Astrocyte (in vitro differentiated cells and primary cell): ENCODE measurements around the gene NOXO1. TPM values are rescaled to one million over a fixed set of nuclear protein-coding genes. Genes with fewer than 3 reads are reported as not detected.
A peak's percentile ranks its signal among the peaks of the same experiment; 100 is the strongest.

Experiments
- DNase-seq: peaks from one replicate; pipeline ENCODE4 v3.0.0-alpha.2; 2010; ENCODE audit warnings: low read depth
- FAIRE-seq: peaks from 2 replicates; lab custom pipeline; 2011; peaks lifted over from hg19 to GRCh38; lab: Jason Lieb, UNC
- H2AFZ ChIP-seq: 2 replicates; pipeline ENCODE4 v1.6.0; 2012; ENCODE audit warnings: low read depth, low read length, inconsistent platforms
- H3K27ac ChIP-seq: 2 replicates; pipeline ENCODE4 v1.5.1; 2011; ENCODE audit warnings: low read depth, low read length, inconsistent platforms
- H3K27me3 ChIP-seq: 2 replicates; pipeline ENCODE4 v1.6.0; 2011; ENCODE audit warnings: low read length, inconsistent platforms; ENCODE audit not compliant: insufficient read depth
- H3K36me3 ChIP-seq: 2 replicates; pipeline ENCODE4 v1.5.1; 2011; ENCODE audit warnings: low read length, inconsistent platforms; ENCODE audit not compliant: insufficient read depth
- H3K4me1 ChIP-seq: 2 replicates; pipeline ENCODE4 v1.5.1; 2011; ENCODE audit warnings: low read length, inconsistent platforms; ENCODE audit not compliant: insufficient read depth
- H3K4me2 ChIP-seq: 2 replicates; pipeline ENCODE4 v1.6.0; 2012; ENCODE audit warnings: low read length, inconsistent platforms
- H3K4me3 ChIP-seq: 2 replicates; pipeline ENCODE4 v1.5.1; 2011; ENCODE audit warnings: low read depth, mild to moderate bottlenecking, low read length, inconsistent platforms; ENCODE audit not compliant: insufficient read depth
- H3K79me2 ChIP-seq: 2 replicates; pipeline ENCODE4 v1.6.0; 2012; ENCODE audit warnings: mild to moderate bottlenecking, low read length, inconsistent platforms; ENCODE audit not compliant: insufficient read depth
- H3K9ac ChIP-seq: 2 replicates; pipeline ENCODE4 v1.6.0; 2012; ENCODE audit warnings: mild to moderate bottlenecking, low read length, inconsistent platforms
- H3K9me3 ChIP-seq: 2 replicates; pipeline ENCODE4 v1.5.1; 2012; ENCODE audit warnings: low read depth, mild to moderate bottlenecking, low read length, inconsistent platforms; ENCODE audit not compliant: insufficient read depth
- H4K20me1 ChIP-seq: 2 replicates; pipeline ENCODE4 v1.6.0; 2012; ENCODE audit warnings: low read length, inconsistent platforms; ENCODE audit not compliant: insufficient read depth
- H3K27ac Mint-ChIP-seq: one replicate; pipeline ENCODE4 v1.8.0; 2021; ENCODE audit warnings: mild to moderate bottlenecking, mixed read lengths; ENCODE audit not compliant: unreplicated experiment
- H3K27me3 Mint-ChIP-seq: one replicate; pipeline ENCODE4 v1.8.0; 2021; ENCODE audit warnings: low read depth, mixed read lengths; ENCODE audit not compliant: unreplicated experiment
- H3K36me3 Mint-ChIP-seq: one replicate; pipeline ENCODE4 v1.8.0; 2021; ENCODE audit warnings: low read depth, mixed read lengths; ENCODE audit not compliant: unreplicated experiment
- H3K4me1 Mint-ChIP-seq: one replicate; pipeline ENCODE4 v1.8.0; 2021; ENCODE audit warnings: low read depth, mixed read lengths; ENCODE audit not compliant: unreplicated experiment
- H3K4me3 Mint-ChIP-seq: one replicate; pipeline ENCODE4 v1.8.0; 2021; ENCODE audit warnings: mild to moderate bottlenecking, moderate library complexity, mixed read lengths; ENCODE audit not compliant: unreplicated experiment
- H3K9me3 Mint-ChIP-seq: one replicate; pipeline ENCODE4 v1.8.0; 2021; ENCODE audit warnings: mild to moderate bottlenecking, mixed read lengths; ENCODE audit not compliant: unreplicated experiment
- CTCF ChIP-seq: IDR thresholded peaks from 2 replicates; pipeline ENCODE4 v1.5.1; 2011; ENCODE audit warnings: low read depth, mild to moderate bottlenecking, inconsistent platforms, low read length, moderate library complexity; ENCODE audit not compliant: insufficient read depth
- EZH2 ChIP-seq: IDR thresholded peaks from 2 replicates; pipeline ENCODE4 v1.6.1; 2012; ENCODE audit warnings: mild to moderate bottlenecking, low read length, inconsistent platforms; ENCODE audit not compliant: insufficient read depth
- total RNA-seq: library from RNA; stranded (reverse); gene quantifications from 2 replicates; pipeline ENCODE4 v1.2.1, GENCODE V29; 2021

The NOXO1 gene
- total RNA-seq, 1 donor from 2014 or later = 0.89 TPM

DNA sequence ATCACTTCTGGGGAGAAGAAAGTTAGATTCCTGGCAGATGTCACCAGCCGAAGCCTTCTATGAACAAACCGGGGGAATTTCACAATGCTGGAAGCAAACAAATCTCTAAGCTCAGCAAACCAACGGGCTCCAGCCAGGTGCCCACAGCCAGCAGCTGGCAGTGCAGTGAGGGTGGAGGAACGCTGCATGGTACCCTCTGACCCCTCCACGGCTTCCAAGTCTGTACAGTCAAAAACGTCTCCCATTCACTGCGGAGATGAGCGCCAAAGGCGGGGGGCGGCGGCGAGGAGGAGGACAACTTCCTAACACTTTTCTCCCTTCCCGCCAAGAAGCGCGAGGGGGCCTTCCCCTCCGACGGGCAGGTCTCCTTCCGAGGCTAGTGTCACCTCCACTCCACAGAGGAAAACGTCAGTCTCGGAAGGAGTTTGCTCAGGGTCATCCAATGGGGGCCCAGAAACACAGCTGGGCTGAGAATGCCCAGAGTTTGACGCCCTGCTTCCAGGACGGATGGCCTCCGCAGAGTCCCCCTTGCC, 27.4 kb upstream of the NOXO1 start:
- TF ChIP-seq CTCF (no peak), EZH2 (no peak)
- DNase-seq (no peak), FAIRE-seq (no peak)
- peaks cover 54% of the 10 kb centered on the region for H4K20me1 ChIP-seq
- H3K36me3 ChIP-seq = no peaks in the 10 kb centered on the region
- peak overlapping the region; percentile 100 for H3K4me2 ChIP-seq
- H3K27me3 Mint-ChIP-seq = no peaks in the 10 kb centered on the region
- H3K79me2 ChIP-seq = peaks cover 68% of the 10 kb centered on the region
- H3K4me3 Mint-ChIP-seq = peak overlapping the region; percentile 90
- no peaks in the 10 kb centered on the region for H3K27me3 ChIP-seq
- no peaks in the 10 kb centered on the region for H3K9me3 Mint-ChIP-seq
- H3K4me1 ChIP-seq = peaks cover 41% of the 10 kb centered on the region
- H3K9ac ChIP-seq = peak overlapping the region; percentile 94
- no peak overlapping the region for H2AFZ ChIP-seq
- H3K36me3 Mint-ChIP-seq = peaks cover 4% of the 10 kb centered on the region
- H3K4me1 Mint-ChIP-seq = peaks cover 18% of the 10 kb centered on the region
- peak overlapping the region; percentile 77 for H3K27ac ChIP-seq
- H3K4me3 ChIP-seq = peak overlapping the region; percentile 88
- H3K27ac Mint-ChIP-seq = peak overlapping the region; percentile 74
- H3K9me3 ChIP-seq = no peaks in the 10 kb centered on the region

DNA sequence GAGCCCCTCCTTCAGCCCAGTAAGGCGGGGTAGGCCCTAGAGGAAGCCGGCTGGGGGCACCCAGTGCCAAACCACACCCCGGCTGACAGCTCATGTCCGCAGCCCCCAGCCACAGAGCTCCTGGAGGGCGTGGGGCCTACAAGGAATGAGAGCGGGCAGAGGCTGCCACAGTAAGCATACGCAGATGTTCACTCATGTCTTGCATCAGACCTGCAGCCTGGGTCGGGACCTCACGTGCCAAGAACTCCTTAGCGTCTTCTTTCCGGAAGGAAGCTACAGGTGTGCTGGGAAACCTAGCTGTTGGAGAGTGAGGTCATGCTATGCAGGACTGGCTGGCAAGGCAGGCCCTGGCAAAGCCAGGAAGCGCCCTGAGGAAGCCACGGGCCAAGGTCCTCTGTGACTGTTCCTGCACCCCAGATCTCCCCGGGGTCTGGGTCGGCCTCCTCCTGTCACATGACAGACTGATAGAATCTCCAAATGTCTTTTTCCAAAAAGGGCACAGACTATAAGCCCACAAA, 26.8 kb upstream of the NOXO1 start:
- Mint-ChIP-seq H3K27me3 (no peaks in the 10 kb centered on the region), H3K27ac (peak overlapping the region; percentile 74), H3K9me3 (no peaks in the 10 kb centered on the region), H3K4me3 (peak overlapping the region; percentile 90), H3K4me1 (peaks cover 18% of the 10 kb centered on the region), H3K36me3 (peaks cover 2% of the 10 kb centered on the region)
- Histone ChIP-seq H4K20me1 (peaks cover 61% of the 10 kb centered on the region), H3K4me1 (peaks cover 41% of the 10 kb centered on the region), H3K9me3 (no peaks in the 10 kb centered on the region), H3K4me2 (peak overlapping the region; percentile 100), H3K79me2 (peaks cover 74% of the 10 kb centered on the region), H3K36me3 (no peaks in the 10 kb centered on the region), H2AFZ (no peak overlapping the region), H3K27ac (peak overlapping the region; percentile 33), H3K4me3 (peak overlapping the region; percentile 88), H3K9ac (peak overlapping the region; percentile 94), H3K27me3 (no peaks in the 10 kb centered on the region)
- TF ChIP-seq EZH2 (no peak), CTCF (no peak)
- FAIRE-seq (no peak), DNase-seq (peak; percentile 57)
